Fibroblast of lung (primary cell): Measurements from ENCODE around the gene TEX2.

Source experiments
- CTCF ChIP-seq, 2 donors: IDR thresholded peaks in 1 of 2; conservative IDR thresholded peaks in 1 of 2; 1 replicate in 1 of 2; 2 replicates in 1 of 2; pipeline ENCODE4 v1.5.1; 2011 to 2012; ENCODE audit warnings: low read length in 2 of 2, control low read depth in 1 of 2, inconsistent platforms in 1 of 2, low read depth in 1 of 2, mild to moderate bottlenecking in 1 of 2
- EZH2 ChIP-seq: IDR thresholded peaks from 2 replicates; pipeline ENCODE4 v1.5.1; 2012; ENCODE audit warnings: low read length, control low read depth, mild to moderate bottlenecking; ENCODE audit errors: missing control alignments

- no peak for TF ChIP-seq CTCF (conservative IDR thresholded peaks at IDR 0.05 in 1 of 2, IDR thresholded peaks at IDR 0.05 in 1 of 2; ENCODE audit: low read depth in 1 of 2, low read length in 2 of 2)
- no peak for TF ChIP-seq EZH2
Observed at GRCh38 chr17:64117981-64118979, 144.8 kb downstream of the TEX2 start.
